ENCODE measurements around the gene ASCL2.

ASCL2 gene

DNA sequence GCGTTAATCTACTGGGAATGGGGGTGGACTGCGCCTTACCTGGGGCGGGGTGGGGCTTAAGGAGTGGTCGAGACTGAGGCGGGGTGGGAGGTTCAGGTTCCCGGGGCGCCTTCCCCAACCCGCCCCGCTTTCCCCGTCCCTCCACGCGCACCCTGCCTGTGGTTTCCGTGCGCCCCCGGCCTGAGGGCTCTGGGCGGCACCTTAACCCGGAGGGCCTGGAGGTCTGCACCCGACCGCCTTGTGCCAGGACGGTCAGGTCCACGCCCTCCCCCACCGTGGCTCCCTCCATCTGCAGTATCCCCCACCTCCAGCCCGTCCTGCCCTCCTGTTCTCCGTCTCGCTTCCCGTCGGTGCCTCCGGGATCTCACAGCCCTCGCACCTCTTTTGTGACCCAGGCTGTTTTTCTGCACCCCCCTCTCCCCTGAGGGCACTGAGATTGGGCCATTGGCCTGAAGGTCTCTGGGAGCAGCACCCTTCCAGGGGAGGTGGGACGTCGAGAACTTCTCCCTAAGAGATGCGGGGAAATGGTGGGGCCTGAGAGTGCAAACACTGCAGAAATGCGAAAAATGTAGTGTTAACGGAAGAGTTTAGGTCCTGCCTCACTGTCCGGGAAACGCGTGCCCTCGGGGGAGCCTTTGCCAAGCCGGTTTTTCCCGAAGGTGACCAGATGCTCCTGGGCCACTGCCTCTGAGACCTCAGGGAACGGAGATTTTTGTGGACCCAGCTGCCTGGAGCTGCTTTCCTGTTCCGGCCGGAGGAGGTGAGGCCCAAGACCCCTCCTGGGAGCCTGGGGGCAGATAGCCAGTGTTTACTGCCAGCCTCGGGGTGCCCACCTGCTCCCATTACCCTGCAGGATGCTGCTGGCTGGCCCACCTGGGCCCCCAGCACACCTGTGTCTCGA lies 1.2 kb upstream of the ASCL2 start:
- no peak for DNase-seq

DNA sequence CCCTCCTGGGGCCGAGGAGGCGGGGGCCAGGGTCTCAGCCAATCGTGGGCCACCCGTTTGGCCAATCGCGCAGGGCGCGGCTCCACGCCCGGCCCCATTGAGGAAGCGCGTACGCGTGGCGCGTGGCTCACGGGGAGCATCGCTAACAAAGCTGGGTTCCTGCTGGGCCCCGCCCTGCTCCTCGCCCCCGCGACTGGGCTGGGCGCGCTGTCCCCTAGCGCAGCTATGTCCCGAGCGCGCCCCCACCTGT lies 614 bp upstream of the ASCL2 start:
- DNase-seq, result no peak

DNA sequence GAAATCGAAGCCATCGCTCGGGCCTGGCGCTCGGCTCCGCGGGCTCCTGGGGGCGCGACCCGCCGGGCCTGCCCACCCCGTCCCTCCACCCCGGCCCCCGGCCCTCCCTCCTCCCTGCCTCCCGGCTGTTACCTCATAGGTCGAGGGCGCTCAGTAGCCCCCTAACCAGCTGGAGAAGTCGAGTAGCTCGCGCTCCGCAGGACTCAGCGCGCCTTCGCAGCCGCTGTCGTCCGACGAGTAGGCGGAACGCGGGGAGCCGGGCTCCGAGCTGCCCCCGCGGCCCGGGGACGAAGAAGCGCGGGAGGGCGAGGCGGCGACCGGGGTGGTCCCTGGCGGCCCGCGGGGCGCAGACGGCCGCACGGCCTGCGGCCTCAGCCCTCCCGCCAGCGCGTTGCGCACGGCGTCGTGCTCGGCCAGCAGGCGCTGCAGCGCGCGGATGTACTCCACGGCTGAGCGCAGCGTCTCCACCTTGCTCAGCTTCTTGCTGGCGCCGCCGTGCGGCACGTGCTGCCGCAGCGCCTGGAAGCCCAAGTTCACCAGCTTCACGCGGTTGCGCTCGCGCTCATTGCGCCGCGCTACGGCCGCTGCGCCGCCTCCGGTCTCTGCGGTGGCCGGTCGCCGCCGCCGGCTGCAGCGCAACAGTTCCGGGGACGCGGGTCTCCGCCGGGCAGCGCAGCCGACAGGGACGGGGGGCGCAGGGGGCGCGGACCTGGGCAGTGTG lies 627 bp downstream of the ASCL2 start:
- peak; percentile 72 for DNase-seq

DNA sequence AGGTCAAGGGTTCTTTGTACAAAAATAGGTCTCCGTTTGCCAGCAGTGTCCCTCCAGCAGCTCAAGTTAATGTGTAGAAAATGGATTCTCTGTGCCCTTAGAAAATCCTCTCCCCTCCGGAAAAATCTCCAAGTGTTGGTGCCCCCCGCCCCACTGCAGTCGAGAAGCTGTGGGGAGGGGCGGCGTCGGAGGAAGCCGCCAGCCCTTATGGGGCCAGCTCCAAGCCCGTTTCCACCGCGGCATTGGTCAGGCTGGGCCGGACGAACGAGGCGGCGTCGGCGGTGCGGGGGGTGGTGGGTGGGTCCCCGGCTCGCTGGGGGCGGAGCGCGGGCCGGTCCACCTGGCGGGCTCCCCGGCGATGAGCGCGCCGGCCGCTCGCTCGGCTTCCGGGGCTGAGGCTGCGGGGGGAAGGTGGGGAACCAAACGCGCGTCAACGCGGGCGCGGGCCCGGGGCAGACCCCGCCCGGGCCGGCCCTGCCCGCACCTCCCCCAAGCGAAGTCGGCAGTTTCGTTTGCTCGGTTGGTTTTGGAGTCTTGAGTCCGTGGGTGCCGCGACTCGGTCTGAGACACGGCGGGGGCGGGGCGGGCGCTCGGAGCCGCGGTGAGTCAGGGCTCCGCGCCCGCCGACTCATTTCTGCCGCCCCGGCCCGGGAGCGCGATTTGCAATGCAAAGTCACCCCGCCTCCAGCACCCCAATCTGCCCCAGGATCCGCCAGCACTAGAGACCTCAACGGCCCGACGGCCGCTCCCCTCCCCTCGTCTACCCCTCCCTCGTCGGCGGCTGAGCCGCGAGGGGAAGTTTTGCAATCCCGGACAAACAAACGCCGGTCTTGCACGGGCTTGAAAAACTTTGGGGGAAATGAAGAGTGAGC lies 1.4 kb downstream of the ASCL2 start:
- peak; percentile 44 for DNase-seq

DNA sequence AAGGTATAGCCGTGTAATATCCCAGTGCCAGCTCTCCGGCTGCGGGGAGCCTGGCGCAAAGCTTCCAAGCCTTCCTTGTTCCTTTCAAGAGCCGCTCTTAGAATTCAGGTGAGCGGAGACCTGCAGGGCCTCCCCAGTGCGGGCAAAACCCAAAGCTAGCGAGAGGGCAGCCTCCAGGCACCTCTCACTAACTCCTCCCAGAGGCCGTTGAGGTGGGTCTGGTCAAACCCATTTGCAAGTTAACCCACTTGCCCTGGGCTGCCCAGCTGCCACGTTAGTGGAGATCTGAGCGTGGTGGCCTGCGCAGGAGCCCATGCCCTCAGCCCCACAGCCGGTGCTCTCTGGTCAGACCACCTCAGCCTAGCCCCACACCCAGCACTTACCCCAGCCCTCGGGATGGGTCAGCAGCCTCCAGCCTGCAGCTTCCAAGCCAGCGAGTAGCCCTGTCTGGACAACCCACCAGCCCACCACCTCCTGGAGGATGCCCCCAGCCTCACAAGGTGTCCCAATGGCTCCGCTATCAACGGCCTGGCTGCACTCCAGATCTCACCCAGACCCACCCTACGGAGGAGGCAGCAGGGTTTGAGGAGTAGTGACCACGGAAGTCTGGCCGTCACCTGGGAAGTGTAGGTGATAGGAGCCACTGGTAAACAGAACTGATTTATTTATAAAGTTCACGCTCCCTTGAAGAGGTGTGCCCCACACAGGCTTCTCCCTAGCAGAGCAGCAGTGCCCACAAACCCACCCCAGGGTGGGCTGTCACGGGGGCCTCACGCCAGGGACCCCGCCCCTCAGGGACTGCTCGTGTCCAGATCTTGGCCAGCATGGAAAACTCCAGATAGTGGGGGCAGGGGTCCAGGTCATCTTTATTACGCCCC lies 2.3 kb downstream of the ASCL2 start:
- no peak for DNase-seq

DNA sequence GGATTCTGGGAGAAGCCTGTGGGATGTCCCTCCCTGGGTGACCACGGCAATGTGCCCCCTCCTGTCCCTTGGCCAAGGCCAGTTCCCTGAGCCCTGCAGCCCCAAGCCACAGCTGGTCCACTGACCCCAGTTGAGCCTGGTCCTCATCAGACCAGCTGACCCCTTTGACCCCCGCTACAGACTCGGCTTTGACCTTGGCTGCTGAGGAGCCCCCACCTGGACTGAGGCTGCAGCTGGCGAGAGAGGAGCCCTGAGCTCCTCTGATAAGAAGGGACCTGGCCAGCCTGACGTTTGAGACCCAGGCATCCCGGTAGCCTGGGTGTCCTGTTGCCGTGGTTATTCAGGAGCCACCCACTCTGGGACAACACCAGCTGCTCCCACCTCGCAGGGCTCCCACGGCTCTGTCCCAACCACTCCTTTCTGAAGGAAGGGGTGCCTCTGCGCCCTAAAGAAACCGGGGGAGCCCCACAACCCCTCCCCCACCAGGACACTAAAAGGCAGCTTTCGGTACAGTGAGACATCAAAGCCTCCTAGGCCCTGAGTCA lies 3.0 kb downstream of the ASCL2 start:
- DNase-seq, result no peak

DNA sequence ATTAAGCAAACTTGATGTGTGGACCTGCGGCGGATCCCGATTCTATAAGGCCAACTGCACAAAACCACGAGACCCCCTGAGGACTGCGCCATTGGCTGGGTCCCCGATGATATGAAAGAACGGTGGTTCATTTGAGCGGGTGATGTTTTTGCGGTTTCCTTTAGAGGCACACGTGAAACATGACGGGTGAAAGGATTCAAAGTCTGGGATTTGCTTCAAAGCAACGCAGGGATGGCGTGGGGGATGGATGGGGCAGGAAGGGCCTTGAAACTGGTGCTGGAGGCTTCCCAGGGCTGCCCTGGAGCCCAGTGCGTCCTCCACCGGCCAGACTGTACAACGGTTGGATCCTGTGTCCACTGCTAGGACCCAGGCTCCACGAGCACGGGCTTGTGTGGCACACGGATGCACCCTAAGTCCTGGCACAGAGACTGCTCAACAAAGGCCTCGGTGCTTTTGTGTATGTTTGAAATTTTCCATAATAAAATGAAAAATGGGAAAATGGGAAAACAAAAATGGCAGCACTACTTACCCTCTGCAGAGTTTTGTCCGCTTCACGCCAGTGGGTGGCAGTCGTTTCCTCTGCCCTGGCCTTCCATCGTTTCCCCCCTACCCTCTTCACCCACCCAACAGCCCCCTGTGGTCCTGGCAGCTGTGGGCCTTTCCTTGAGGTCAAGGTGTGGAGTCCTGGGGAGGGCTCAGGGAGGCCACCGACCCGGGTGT lies 3.6 kb downstream of the ASCL2 start:
- DNase-seq, result no peak

DNA sequence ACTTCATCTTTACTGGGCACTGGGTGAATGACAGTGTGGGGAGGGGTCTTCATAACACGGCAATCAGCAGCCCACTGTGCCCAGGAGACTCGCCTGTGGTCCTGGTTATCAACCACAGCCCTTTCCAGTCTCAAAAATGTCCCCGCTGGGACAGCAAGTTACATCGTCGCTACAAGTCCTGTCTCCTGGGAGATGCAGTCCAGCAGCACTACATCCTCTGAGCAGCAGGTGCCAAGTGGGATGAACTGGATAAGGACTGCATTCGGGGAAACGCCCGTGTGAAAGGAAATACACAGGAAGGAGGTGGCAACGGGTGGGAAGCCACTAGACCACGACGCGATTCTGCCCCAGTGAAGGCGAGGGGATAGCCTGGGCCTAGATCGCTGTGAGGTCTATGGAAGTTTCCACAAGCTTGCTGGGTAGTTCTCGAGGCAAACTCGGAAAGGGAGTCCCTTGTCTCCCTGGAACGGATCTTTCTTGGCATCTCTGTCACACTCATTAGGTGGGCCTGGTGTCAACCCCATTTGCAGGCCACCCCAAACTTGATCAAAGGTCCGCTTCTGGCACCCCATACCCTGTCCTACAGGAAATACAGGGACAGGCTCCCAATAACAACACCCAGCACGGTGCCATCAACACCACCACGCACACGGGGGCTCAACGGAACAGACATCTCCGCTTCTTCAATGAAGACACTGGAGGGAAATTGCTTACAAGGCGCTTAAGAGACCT lies 4.4 kb downstream of the ASCL2 start:
- DNase-seq, result no peak

DNA sequence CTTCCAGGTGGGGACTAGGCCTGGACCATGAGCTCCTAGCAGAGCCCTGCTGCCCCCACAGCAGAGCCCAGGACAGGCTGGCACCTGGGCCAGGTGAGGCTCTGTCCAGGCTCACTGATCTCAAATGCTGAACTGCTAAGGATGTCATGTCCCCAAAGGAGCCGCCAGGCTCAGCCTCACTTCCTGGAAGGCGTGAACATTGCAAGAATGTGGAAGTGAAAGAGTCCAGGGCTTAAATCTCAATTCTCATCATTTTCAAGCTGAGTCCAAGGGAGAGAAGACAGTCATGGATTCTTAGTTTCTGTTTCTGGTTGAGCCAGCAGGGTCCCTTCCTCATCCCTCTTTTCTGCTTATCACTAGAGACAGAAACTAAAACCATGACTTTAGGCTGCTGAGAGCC lies 5.0 kb downstream of the ASCL2 start:
- DNase-seq, result no peak

DNA sequence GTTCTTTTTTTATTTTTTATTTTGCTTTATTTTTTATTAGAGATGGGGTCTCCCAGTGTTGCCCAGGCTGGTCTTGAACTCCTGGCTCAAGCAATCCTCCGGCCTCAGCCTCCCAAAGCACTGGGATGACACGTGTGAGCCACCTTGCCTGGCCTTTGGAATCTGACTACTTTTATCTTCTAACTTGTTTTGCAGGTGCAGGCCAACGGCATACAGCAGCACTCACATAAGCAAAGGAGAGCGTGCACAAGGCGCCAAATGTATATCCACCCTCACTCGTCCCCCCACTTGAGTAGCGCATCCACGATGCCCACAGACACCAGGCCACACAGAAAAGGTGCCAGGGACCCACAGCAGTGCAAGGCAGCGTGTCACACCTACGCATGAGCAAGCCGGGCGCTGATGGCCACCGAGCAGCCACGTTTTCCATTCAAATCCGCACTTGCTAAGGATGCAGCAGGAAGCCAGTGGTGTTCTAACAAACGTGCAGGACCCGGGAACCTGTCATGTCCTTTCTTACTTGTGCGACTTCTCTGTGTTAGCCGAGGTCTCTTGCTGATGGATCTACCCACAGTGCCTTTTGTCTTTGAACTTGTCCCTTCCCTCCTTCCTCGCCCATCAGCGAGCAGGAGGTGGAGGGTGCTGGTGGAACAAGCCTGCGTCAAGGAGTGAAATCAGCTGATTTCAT lies 5.9 kb downstream of the ASCL2 start:
- no peak for DNase-seq

DNA sequence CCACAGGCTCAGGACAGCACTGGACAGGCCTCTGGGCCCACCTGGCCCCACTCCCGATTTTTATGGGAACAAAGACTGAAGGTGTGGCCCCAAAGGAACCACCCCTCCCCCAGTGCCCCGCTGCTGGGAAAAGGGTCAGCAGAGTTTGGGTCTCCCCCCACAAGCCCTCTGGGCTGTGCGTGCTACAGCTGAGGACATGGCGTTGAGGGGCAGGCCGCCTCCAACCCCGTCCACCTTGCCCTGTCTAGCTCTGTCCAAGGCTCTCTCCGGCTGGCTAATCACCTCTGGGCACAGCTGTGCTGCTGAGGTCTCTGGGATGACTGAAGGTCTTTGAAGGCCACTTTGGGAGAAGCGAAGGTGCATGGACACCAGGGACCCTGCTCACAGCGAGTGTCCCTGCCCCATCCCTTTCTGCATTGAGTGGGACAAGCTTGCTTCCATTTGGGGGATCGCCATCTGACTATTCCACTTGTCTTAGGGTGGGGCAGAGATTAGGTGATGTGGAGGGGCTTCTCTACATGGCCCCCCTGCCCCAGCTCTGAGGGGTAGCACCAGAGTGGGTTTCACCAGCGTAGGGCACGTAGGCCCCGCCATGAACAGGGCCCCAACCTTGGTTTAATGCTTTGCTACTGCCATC lies 6.5 kb downstream of the ASCL2 start:
- DNase-seq, result no peak

DNA sequence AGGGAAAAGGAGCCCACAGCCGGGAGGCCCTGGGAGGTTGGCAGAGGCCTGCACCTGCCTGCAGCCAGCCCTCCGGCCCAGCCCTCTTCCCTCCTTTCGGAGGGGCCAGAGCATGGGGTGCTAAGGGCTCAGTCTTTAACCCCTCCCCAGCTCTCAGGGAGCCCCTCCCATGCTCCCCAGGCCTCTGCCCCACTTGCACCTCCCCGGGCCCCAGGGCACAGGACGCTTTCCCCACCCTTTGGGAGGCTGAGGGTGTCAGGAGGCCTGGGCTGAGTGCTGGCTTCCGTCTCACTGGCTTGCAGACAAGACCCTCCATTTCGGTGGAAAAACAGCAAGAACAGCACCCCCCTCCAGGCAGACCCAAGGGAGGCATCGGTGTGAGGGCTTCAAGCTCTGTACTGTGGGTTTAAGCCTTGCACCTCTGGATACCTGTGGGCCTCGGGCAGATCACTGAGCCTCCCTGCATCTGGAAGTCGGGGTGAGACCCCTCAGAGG lies 7.3 kb downstream of the ASCL2 start:
- no peak for DNase-seq

DNA sequence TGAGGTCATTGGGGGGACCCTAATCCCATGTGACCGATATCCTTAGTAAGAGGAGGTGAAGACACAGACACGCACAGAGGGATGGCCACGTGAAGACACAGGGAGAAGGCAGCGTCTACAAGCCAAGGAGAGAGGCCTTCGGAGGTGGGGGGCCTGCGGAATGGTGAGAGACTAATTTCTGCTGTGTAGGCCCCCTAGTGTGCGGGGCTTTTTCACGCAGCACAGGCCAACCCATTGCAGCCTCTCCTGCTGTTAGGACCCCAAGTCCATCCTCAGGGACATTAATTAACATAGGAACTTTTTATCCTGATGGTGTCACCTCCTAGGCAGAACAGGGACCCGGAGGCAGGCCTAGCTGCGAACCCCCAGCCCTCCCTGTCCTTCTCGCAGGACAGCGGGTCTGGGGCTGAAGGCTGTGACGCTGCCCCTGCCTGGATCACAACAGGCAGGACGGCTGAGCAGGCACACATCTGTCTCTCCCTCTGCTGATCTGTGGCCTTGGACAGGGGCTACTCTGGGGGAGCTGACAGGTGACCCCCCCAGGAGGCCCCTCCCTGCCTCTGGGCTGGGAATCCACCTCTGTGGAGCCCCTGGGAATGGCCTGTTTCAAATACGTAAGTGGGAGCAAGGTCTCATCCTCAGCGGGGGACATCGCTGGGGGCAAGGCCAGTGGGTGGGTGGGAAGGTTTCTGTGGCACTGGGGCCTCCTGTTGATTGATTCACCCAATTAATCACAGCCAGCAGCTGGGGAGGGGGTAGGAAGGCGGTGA lies 7.9 kb downstream of the ASCL2 start:
- no peak for DNase-seq

DNA sequence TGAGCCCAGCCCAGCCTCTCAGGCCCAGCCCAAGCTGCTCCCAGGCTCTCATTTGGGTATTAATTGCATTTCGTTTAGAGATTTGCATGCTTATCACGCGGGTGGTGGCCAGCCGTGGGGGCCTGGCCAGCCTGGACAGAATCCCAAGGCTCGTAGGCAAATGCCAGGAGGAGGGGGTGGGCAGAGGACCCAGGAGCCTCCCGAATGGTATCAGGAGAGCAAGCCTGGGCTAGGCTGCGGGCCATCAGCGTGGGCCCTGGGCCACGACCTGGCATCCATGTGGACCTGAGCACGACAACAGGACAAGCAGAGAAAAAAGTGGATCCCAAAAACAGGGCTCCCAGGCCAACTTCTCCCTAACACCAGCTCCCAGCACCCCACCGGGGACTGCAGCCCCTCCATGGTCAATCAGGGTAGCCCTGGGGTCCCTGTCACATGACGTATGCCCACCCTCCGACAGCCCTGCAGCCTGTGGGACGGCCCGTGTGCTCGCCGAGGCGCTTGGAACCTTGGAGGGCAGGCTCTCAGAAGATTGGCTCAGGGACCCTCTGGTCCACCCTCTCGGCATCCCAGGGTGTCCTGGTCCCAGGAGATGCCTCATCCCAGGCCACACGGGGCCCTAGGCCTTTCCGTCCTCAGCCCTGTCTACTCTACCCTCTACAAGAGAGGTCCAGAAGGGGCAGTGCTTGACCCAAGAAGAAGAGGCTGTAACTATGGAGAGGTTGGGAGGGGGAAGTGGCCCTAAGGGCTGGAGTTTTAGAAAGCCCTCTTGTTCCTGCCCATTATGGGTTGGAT lies 8.8 kb downstream of the ASCL2 start:
- no peak for DNase-seq

DNA sequence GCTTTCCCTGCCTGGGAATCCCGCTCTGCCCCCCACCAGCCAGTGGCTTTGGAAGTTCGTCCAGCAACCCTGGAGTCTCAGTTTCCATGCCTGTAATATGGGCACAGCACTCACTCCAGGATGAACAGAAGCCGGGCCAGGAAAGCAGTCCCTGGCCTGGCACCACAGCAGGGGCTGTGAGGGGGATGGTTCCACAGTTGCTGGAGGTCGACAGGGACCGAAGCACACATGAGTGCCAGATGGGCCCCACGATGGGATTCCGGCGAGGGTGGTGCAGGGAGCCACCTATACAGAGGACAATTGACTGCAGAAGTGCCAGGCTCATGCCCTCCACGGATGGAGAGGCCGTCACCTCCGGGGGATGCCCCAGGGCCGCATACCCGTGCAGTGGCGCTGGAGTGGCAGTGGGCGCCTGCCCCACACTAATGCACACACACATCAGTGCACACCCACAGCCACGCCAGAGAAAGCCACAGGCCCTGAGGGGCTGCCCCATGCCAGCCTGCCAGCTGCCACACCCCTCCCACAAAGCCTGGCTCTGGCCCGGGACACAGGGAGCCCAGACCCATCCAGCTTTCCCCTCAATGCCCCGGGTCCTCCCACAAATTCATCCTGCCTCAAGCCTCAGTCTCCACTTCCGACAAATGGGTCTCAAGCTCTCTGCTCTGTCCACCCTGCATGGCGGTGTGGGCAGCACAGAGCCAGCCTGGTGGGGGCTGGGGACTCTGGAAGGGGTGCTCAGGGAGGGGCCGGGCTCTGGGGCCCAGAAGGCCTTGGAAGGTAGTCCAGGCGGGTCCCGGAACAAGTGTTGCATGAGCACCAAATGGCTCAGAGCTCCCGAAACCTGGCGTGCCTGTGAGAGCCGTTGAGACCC lies 9.7 kb downstream of the ASCL2 start:
- DNase-seq, result no peak

DNA sequence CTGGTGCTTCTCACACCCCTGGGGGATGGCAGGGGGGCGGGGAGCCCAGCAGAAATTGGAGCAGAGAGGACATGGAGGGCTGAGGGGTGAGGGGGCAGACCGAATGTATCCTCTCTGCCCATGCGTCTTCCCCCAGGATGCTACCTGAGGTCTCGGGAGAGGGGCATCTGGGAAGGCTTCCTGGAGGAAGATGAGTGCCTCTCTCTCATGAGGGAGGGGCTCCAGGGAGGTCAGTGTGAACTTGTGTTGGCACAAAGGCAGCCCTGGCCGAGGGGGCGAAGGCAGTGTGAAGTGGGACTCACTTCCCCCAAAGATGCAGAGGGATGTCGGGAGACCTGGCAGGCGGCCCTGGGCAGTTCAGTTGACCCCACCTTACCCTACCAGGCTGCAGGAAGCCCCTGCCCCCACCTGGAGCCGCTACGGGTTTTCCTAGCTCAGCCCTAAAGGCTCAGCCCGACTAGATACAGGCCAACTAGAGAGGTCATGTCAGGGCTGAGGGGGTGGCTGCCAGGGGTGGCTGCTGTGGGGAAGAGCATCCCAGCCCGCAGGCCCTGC lies 10.4 kb downstream of the ASCL2 start:
- DNase-seq, result no peak

DNA sequence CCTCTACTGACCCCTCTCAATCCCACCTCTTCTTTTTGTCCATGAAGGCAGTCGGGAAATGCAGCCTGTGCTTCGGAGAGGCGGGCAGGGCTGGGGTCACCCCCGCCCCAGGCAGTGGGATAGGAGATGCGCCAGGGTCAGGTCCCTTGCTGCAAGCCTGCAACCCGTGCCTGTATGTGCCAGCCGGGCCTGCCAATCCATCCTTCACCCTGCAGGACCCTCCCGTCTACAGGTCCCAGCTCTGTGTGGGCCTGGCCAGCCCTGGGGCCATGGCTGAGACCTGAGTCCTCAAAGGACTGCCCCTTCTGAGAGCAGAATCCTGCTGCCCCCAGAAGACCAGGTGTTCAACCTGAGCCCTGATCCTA lies 10.9 kb downstream of the ASCL2 start:
- no peak for DNase-seq

Measured in NCI-H1092 (cell line).